ENCODE measurements around the gene GNAT2. TPM values are rescaled to one million over a fixed set of nuclear protein-coding genes. Genes with fewer than 3 reads are reported as not detected.

Gene GNAT2
- total RNA-seq, 1 experiment from 2014 or later = 0.20 TPM

DNA sequence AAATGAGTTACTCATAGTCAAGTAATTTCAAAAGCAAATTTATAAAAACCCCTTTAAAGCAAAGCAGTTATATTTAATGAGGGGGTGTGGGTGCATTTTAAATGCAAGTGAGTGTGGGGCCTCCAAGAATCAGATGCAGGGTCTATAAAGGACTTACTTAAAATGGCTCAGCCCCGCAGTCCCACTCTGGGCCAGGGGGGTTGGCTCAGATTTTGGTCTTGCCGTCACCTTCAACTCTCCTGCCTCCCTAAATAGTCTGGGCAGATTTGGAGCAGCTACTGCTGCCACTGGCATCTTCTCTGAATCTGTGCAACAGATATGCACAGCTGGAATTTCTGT lies 16.4 kb upstream of the GNAT2 start:
- no peak overlapping the region for H2AFZ ChIP-seq (ENCODE audit: low read length)

More for the DNA sequence above, 16.4 kb upstream of the GNAT2 start:
- TF ChIP-seq, protein P1, sequence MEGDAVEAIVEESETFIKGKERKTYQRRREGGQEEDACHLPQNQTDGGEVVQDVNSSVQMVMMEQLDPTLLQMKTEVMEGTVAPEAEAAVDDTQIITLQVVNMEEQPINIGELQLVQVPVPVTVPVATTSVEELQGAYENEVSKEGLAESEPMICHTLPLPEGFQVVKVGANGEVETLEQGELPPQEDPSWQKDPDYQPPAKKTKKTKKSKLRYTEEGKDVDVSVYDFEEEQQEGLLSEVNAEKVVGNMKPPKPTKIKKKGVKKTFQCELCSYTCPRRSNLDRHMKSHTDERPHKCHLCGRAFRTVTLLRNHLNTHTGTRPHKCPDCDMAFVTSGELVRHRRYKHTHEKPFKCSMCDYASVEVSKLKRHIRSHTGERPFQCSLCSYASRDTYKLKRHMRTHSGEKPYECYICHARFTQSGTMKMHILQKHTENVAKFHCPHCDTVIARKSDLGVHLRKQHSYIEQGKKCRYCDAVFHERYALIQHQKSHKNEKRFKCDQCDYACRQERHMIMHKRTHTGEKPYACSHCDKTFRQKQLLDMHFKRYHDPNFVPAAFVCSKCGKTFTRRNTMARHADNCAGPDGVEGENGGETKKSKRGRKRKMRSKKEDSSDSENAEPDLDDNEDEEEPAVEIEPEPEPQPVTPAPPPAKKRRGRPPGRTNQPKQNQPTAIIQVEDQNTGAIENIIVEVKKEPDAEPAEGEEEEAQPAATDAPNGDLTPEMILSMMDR (conservative IDR thresholded peaks at IDR 0.05) = no peak
- H2BK20ac ChIP-seq (ENCODE audit: low read depth, low read length, poor library complexity, severe bottlenecking) = no peak overlapping the region
- no peak overlapping the region for H3K14ac ChIP-seq (ENCODE audit: insufficient read depth, low read length)
- H3K79me1 ChIP-seq (ENCODE audit: insufficient read depth, low read depth, low read length, poor library complexity, severe bottlenecking) = no peaks in the 10 kb centered on the region
- no peak overlapping the region for H2AK5ac ChIP-seq (ENCODE audit: insufficient read length, low read length)
- no peak overlapping the region for H3K18ac ChIP-seq (ENCODE audit: insufficient read length, low read depth, low read length)
- no peak overlapping the region for H3T11ph ChIP-seq (ENCODE audit: low read length)
- H3K9ac ChIP-seq (ENCODE audit: extremely low read depth, insufficient read length, low read length) = no peak overlapping the region
- no peak overlapping the region for H2BK120ac ChIP-seq (ENCODE audit: low read depth, low read length, poor library complexity, severe bottlenecking)
- no peak overlapping the region for H3K4me2 ChIP-seq (ENCODE audit: insufficient read depth, insufficient read length, low read length)
- Mint-ChIP-seq H3K9me3 (no peaks in the 10 kb centered on the region), H3K4me1 (peaks cover 22 to 36% of the 10 kb centered on the region in 2 experiments), H3K27ac (peak overlapping the region in 2 of 3 experiments; percentile 7 to 39; a peak in 1 of 7 replicates), H3K4me3 (peak overlapping the region in 1 of 2 experiments; percentile 42; a peak in 2 of 5 replicates), H3K27me3 (ENCODE audit: low read depth) (peaks cover 1% of the 10 kb centered on the region; the same call in 1 of the 2 replicates), H3K36me3 (ENCODE audit: insufficient read depth in 1 of 3, low read depth in 3 of 3) (peaks cover 5 to 9% (median 8%) of the 10 kb centered on the region in 3 experiments; a peak in 6 of 7 replicates)
- H3K4ac ChIP-seq (ENCODE audit: low read depth, low read length) = no peak overlapping the region
- no peak overlapping the region for H3K23ac ChIP-seq (ENCODE audit: insufficient read length, low read depth, low read length)
- no peaks in the 10 kb centered on the region for H4K20me1 ChIP-seq (ENCODE audit: control insufficient read depth, insufficient read depth, insufficient read length)
- no peak overlapping the region for H2BK15ac ChIP-seq (ENCODE audit: low read depth, low read length)
- no peak overlapping the region for H4K5ac ChIP-seq (ENCODE audit: insufficient read length, low read depth, low read length)
- H3K4me1 ChIP-seq (ENCODE audit: insufficient read depth, low read length) = peaks cover 7% of the 10 kb centered on the region; the same call in 1 of the 2 replicates
- H3K79me2 ChIP-seq (ENCODE audit: insufficient read depth, low read length) = no peaks in the 10 kb centered on the region
- H3K27me3 ChIP-seq (ENCODE audit: insufficient read depth, low read length) = no peaks in the 10 kb centered on the region
- WGBS (ENCODE audit: extremely low coverage, insufficient read length, low lambda C conversion rate) = no CpG with 5 or more reads among the region's 2 CpGs
- H4K8ac ChIP-seq (replicated peaks; ENCODE audit: insufficient read length, low read depth, low read length) = no peak overlapping the region
- H3K9me3 ChIP-seq (ENCODE audit: control insufficient read depth, low read depth, low read length) = no peaks in the 10 kb centered on the region
- no peak overlapping the region for H4K91ac ChIP-seq (ENCODE audit: insufficient read length, low read depth, low read length)
- H2BK12ac ChIP-seq (ENCODE audit: insufficient read length, low read depth, low read length) = no peak overlapping the region
- H2BK5ac ChIP-seq (ENCODE audit: insufficient read length, low read length) = no peak overlapping the region
- no peaks in the 10 kb centered on the region for H3K23me2 ChIP-seq (ENCODE audit: insufficient read length, low read depth, low read length, poor library complexity, severe bottlenecking)
- H3K27ac ChIP-seq (ENCODE audit: insufficient read length, low read depth, low read length) = no peak overlapping the region
- DNase-seq = no peak
- no peak overlapping the region for H3K56ac ChIP-seq (ENCODE audit: insufficient read length, low read depth, low read length)
